GM12865 (cell line): Measurements from ENCODE around the gene ENPP7.

Experiments used
- DNase-seq: peaks from one replicate; pipeline ENCODE4 v3.0.0; 2010; ENCODE audit warnings: low read depth
- H3K4me3 ChIP-seq: 2 replicates; pipeline ENCODE4 v1.5.1; 2011; ENCODE audit warnings: mild to moderate bottlenecking, low read depth, low read length, control low read depth
- TF ChIP-seq, protein P1 (sequence below): IDR thresholded peaks from 2 replicates; pipeline ENCODE4 v1.5.1; 2011; ENCODE audit warnings: low read length, control low read depth, low read depth, inconsistent platforms; ENCODE audit not compliant: insufficient read depth; ENCODE audit errors: missing control alignments

Gene ENPP7

DNA sequence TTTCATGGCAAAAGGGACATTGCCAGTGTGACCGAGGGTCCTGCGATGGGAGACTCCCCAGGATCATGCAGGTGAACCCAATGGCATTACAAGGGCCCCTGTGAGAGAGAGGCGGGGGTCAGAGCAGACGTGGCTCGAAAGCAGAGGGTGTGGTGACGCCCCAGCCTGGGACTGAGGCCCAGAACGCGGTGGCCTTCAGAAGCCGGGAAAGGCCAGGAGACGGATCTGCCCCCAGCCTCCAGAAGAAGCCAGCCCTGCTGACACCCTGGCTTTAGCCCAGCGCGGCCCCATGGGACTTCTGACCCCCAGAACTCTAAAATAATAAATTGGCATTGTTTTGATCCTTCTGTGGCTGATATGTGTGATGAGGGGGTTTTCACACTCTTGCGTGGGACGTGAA is 17.4 kb upstream of the ENPP7 start:
- TF ChIP-seq, protein P1, sequence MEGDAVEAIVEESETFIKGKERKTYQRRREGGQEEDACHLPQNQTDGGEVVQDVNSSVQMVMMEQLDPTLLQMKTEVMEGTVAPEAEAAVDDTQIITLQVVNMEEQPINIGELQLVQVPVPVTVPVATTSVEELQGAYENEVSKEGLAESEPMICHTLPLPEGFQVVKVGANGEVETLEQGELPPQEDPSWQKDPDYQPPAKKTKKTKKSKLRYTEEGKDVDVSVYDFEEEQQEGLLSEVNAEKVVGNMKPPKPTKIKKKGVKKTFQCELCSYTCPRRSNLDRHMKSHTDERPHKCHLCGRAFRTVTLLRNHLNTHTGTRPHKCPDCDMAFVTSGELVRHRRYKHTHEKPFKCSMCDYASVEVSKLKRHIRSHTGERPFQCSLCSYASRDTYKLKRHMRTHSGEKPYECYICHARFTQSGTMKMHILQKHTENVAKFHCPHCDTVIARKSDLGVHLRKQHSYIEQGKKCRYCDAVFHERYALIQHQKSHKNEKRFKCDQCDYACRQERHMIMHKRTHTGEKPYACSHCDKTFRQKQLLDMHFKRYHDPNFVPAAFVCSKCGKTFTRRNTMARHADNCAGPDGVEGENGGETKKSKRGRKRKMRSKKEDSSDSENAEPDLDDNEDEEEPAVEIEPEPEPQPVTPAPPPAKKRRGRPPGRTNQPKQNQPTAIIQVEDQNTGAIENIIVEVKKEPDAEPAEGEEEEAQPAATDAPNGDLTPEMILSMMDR, result no peak
- DNase-seq, result no peak
- no peak overlapping the region for H3K4me3 ChIP-seq

DNA sequence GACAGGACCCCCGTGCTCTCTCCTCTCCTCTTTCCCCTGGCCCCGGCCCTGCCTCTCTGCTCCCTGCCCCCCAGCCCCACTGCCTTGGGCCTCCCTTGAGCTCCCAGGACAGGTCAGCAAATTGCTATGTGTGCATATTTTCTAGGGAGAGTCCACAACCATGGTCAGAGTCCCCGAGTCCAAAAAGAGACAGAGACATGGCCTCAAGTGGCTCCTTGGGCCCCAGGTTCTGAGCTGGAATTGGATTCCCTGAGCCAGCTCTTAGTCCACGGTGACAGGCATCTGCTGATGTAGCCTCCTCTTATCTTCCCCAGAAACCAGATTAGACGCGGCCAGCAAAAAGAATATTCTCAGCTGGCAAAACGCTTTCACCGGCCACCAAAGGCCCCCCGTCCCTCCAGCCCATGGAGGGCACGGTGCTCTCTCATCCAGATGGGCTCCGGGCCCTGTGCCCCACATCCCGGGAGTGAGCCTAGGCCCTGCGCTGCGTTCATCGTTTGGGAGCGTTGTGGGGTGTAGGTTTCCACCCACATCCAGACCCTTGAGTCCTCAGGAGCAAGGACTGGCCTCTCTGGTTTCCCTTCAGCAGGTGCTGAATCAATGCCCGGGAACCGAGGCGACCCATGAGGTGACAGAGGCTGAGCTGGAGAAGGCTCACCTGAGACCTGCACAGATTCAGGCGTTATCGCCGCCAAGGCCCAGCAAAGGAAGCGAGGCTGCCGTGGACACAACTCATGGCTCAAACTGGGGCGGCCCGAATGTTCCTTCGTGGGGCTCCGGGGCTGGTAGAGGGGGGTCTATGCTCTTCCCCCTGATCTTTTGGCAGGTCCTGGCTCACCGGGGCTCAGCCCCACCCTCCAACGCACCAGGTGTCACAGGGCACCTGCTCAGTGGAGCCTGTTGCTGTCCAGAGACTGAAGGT is 16.3 kb upstream of the ENPP7 start:
- TF ChIP-seq, protein P1, result no peak
- no peak overlapping the region for H3K4me3 ChIP-seq
- DNase-seq, result no peak

DNA sequence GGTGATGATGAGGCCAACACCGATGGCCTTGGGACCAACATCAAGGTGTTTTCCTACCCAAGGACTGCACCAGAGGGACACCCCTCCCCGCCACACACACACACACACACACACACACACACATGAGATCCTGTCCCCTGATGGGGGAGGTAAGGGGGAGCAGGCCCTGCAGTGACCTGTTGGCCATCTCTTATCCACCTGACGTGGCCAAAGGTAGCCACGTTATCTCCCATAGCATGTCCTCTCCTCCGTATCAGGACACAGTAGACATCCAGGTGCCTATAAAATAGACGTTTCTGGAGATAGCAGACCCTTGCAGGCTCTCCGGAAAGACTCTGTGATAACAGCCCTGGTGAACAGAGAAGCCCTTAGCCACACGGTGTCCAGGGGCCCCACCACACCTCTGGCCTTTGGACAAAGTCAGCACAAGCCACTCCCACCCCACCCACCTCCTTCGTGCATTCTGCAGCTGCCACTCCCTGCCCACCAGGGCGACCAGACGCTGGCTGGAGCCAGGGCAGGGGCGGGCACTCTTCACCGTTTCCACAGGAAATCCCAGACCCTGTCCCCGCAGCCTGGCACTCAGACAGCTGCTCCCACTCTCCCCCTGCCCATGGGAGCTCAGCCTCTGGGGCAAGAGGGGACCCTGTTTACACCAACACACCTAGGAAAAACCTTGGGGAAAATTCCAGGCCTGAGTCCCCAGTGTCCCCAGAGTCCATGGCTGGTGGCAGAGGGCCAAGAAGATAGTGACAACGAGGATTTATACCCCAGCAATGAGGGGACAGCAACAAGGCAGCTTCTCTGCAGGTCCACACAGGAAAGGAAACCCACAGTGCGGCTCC is 15.4 kb upstream of the ENPP7 start:
- DNase-seq, result no peak
- TF ChIP-seq, protein P1, result no peak
- no peak overlapping the region for H3K4me3 ChIP-seq

DNA sequence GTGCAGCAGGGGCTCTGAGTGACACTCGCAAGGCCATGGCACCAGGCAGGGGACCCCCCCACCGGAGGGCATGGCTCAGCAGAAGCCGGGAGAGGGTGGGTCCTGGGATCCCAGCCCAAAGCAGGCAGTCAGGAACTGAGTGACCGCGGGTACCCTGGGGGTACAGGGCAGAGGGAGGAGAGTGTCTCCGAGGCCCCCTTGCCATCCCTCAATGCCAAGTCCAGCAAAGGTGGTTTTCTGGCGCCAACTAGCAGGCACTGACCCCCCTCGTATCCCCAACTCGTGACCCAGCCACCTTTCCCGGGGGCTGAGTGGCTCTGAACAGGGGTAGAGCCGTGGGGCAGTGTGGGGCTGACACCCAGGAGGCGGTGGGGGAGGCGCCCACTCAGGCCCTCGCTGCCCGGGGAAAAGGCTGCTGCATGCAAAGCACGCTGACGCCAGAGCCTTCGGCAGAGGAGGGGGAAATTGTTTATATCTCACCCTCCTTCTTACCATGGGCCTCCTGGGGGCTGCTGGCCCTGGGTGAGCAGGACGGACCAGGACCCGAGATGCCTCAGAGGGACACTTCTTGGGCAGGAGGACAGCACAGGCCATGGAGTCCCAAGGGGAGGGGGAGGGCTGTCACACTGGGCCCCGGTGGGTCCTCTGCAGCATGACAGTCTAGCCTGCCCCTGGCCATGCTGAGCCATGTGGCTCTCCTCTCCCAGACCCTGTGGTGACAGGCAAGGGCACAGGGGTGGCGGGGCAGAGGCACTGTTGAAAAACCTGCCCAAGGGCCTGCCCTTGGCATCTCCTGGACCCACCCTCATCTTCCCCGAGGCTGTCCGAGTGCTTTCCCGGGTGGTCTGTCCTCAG is 14.6 kb upstream of the ENPP7 start:
- TF ChIP-seq, protein P1, result no peak
- DNase-seq, result no peak
- no peak overlapping the region for H3K4me3 ChIP-seq

DNA sequence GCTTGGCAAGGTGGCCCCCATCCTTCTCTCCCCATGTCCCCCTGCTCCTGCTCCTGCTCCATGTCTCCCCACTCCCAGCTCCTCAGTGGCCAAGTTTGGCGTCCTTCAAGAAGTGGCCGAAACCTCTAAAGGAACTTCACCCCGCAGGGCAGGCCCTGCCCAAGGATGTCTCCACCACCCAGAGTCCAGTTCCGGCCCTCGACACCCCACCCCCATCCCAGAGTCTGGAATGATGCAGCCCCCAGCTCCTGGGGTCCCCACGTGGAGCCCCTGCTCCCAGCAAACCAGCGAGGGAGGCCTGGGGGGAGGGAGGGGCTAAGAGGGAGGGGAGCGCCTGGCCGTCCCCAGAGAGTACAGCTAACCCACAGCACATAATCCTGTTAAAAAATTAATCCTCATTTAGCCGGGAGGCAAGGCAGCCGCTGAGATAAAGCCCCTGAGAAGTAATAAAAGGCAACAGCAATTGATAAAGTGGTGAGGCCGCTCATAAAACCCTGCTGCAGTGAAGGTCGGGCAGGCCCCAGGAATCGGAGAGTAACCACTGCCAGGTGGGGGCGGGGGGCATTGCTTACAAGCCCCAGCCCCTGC is 9.9 kb upstream of the ENPP7 start:
- no peak for DNase-seq
- no peak overlapping the region for H3K4me3 ChIP-seq
- TF ChIP-seq, protein P1, result no peak
